ENCODE data around the gene FILIP1L. TPM values are rescaled to one million over a fixed set of nuclear protein-coding genes. Genes with fewer than 3 reads are reported as not detected.

The FILIP1L gene
- total and polyA plus RNA-seq, 2 of the 13 experiments (the other 11 are each of a cell fraction or from before 2014, with no cell fraction given): 8.1 to 187 TPM

DNA sequence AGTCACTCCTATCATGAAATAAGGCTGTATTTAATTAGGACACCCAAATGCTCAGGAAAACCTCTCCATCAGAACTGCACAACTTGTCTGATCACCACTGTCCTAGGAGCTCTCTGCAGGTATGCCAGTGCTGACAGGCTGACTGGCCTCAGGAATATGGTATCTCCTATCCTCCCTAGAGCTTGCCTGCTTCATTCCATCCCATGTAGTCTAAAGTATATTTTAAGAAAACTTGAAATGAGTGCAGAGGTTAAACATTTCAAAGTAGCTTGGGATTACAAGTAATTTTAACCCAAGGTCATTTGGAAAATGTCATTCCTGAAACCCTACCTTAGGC lies 23.7 kb downstream of the FILIP1L start (continued):
- TF ChIP-seq, protein P1, sequence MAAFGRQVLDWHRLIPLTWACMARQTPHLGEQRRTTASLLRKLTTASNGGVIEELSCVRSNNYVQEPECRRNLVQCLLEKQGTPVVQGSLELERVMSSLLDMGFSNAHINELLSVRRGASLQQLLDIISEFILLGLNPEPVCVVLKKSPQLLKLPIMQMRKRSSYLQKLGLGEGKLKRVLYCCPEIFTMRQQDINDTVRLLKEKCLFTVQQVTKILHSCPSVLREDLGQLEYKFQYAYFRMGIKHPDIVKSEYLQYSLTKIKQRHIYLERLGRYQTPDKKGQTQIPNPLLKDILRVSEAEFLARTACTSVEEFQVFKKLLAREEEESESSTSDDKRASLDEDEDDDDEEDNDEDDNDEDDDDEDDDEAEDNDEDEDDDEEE (CRISPR knock-in tag; IDR thresholded peaks at IDR 0.05): no peak
- TF ChIP-seq ATF4 (CRISPR knock-in tag; IDR thresholded peaks at IDR 0.05) (0 out of 4 replicates have a peak, but pooled peaks of 1 of the 2 experiments have one; percentile 9), HOXA5 (CRISPR knock-in tag; IDR thresholded peaks at IDR 0.05) (no peak), NFE2L2 (IDR thresholded peaks at IDR 0.05; ENCODE audit: low read length) (no peak), MTF1 (CRISPR knock-in tag; IDR thresholded peaks at IDR 0.05) (no peak), IRF1 (CRISPR knock-in tag; IDR thresholded peaks at IDR 0.05; ENCODE audit: low read depth) (no peak)

GRCh38 chr3:100089812-100090668 lies 24.3 kb downstream of the FILIP1L start:
- H4K20me1 ChIP-seq (ENCODE audit: insufficient read depth, low read length): no peaks in the 10 kb centered on the region
- DNase-seq (ENCODE audit: low spot score) (peak; percentile 67), FAIRE-seq (peak; percentile 63), ATAC-seq (peak; percentile 99)
- ChIA-PET POLR2A (interaction anchor here (1.2 to 3.7 kb wide), 6 partner anchors 8 to 311 kb away, joined by 3 to 53 read pairs (median 6); partner anchors contain the start of genes LNP1, TBC1D23 and TOMM70), CTCF (ENCODE audit: low intra/inter-chr PET ratio, low total read pairs) (interaction anchor here (1.9 kb wide), 1 partner anchor 21 kb away, joined by 11 read pairs; no protein-coding TSS in a partner anchor)
- H3K9ac ChIP-seq (ENCODE audit: insufficient read depth, low read depth, low read length): peak overlapping the region; percentile 12; the same call in 1 of the 2 replicates
- H3K4me3 ChIP-seq (replicated peaks in 1 of 3; ENCODE audit: insufficient read depth in 1 of 3, low read depth in 2 of 3, low read length in 3 of 3): no peak overlapping the region
- H2AFZ ChIP-seq (ENCODE audit: low read length): no peak overlapping the region
- no peaks in the 10 kb centered on the region for H3K36me3 ChIP-seq (replicated peaks in 1 of 2; ENCODE audit: control insufficient read depth in 1 of 2, insufficient read depth in 2 of 2, low read length in 2 of 2)
- no peaks in the 10 kb centered on the region for H3K79me2 ChIP-seq (ENCODE audit: insufficient read depth, low read length)
- no TSS peak for BruUV-seq (replicated peaks)
- H3K9me3 ChIP-seq (ENCODE audit: low read length): no peaks in the 10 kb centered on the region
- peak overlapping the region; percentile 60 for H3K27ac ChIP-seq (ENCODE audit: extremely low read length, insufficient read depth, low read length)
- WGBS (ENCODE audit: low lambda C conversion rate): 65% methylated on average over 7 of the region's 7 CpGs
- in situ Hi-C loops (cut with HindIII; ENCODE audit: extremely low pct_ligation_motif_present, low pct_unique_long_range_greater_than_20kb) (no loop called here), intact Hi-C loops (cut with micrococcal nuclease; ENCODE audit: unreplicated experiment) (loop anchor here (1.0 kb wide), 1 partner anchor 13 kb away; no protein-coding TSS in a partner anchor)
- H3K4me2 ChIP-seq (ENCODE audit: low read depth, low read length): peak overlapping the region; percentile 28; the same call in 1 of the 2 replicates
- peaks cover 46% of the 10 kb centered on the region for H3K4me1 ChIP-seq (ENCODE audit: insufficient read depth, low read length)
- H3K27me3 ChIP-seq (ENCODE audit: control insufficient read depth in 1 of 2, insufficient read depth in 2 of 2, low read length in 2 of 2): no peaks in the 10 kb centered on the region
- 0 out of 2 replicates have a peak, but pooled peaks have one; percentile 31 for TF ChIP-seq KMT2B (CRISPR knock-in tag; IDR thresholded peaks at IDR 0.05)
- peak; percentile 85 for TF ChIP-seq SMC3 (IDR thresholded peaks at IDR 0.05; ENCODE audit: low read length)
- TF ChIP-seq TEAD3 (CRISPR knock-in tag; optimal IDR thresholded peaks at IDR 0.05; ENCODE audit: borderline replicate concordance): peak; percentile 51
- no peak for TF ChIP-seq RBM39 (IDR thresholded peaks at IDR 0.05; ENCODE audit: low read depth, low read length, poor library complexity, severe bottlenecking)
- 0 out of 2 replicates have a peak, but pooled peaks have one; percentile 16 for TF ChIP-seq RARA (CRISPR knock-in tag; IDR thresholded peaks at IDR 0.05)
- 0 out of 2 replicates have a peak, but pooled peaks have one; percentile 14 for TF ChIP-seq ELF3 (CRISPR knock-in tag; IDR thresholded peaks at IDR 0.05)
- peak; percentile 60 for TF ChIP-seq XRCC5 (optimal IDR thresholded peaks at IDR 0.05; ENCODE audit: low read length)
- TF ChIP-seq RAD51 (IDR thresholded peaks at IDR 0.05; ENCODE audit: borderline replicate concordance): no peak
- TF ChIP-seq SP5 (CRISPR knock-in tag; IDR thresholded peaks at IDR 0.05; ENCODE audit: borderline replicate concordance, low read depth): 0 out of 2 replicates have a peak, but pooled peaks have one; percentile 16
- TF ChIP-seq, protein P2, sequence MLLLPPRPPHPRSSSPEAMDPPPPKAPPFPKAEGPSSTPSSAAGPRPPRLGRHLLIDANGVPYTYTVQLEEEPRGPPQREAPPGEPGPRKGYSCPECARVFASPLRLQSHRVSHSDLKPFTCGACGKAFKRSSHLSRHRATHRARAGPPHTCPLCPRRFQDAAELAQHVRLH (CRISPR knock-in tag; IDR thresholded peaks at IDR 0.05; ENCODE audit: borderline replicate concordance, low read depth): peak; percentile 31; the same call in 1 of the 2 replicates
- TF ChIP-seq MXD4 (CRISPR knock-in tag; IDR thresholded peaks at IDR 0.05): no peak
- TF ChIP-seq CTCF (CRISPR knock-in tag; IDR thresholded peaks at IDR 0.05): peak; percentile 61

All from HepG2 (cell line).